ENCODE data around the gene PLEKHA4. TPM values are rescaled to one million over a fixed set of nuclear protein-coding genes. Genes with fewer than 3 reads are reported as not detected.

PLEKHA4 gene
- total and polyA plus RNA-seq, 9 of the 15 experiments (the other 6 are each of a cell fraction or from before 2014, with no cell fraction given) = 0.07 to 30.8 (median 11.4) TPM

DNA sequence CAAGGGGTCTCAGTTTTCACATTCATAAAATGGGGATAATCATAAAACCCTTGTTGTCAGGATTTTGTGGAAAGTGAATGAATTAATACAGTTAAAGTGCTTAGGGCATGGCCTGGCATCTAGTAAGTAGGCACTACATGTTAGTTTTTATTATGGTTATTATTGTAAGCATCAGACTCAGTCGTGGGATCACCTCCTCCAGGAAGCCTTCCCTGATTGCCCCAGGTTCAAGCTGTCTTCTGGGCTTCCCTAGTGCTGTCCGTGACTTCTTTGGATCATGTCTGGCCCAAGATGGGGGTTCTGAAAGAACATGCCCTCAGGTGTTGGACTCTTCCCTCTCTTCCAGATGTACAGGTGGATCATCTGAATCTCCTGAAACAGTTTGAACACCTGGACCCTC, 42.4 kb upstream of the PLEKHA4 start (continued):
- TF ChIP-seq PTTG1 (tag; IDR thresholded peaks at IDR 0.05; ENCODE audit: low read depth) = no peak
- TF ChIP-seq PRMT5 (CRISPR knock-in tag; IDR thresholded peaks at IDR 0.05) = no peak
- TF ChIP-seq TCF3 (CRISPR knock-in tag; IDR thresholded peaks at IDR 0.05) = no peak
- no peak for TF ChIP-seq NKRF (IDR thresholded peaks at IDR 0.05; ENCODE audit: borderline replicate concordance)
- TF ChIP-seq ZFP30 (CRISPR knock-in tag; IDR thresholded peaks at IDR 0.05; ENCODE audit: borderline replicate concordance) = no peak
- no peak for TF ChIP-seq ARID3B (CRISPR knock-in tag; IDR thresholded peaks at IDR 0.05; ENCODE audit: borderline replicate concordance)
- no peak for TF ChIP-seq NFYB (IDR thresholded peaks at IDR 0.05; ENCODE audit: extremely low read depth, insufficient read length)
- TF ChIP-seq RAD51 (IDR thresholded peaks at IDR 0.05; ENCODE audit: borderline replicate concordance, low read depth) = no peak
- TF ChIP-seq SAFB (IDR thresholded peaks at IDR 0.05; ENCODE audit: borderline replicate concordance, low read depth, low read length) = no peak
- TF ChIP-seq, protein P1, sequence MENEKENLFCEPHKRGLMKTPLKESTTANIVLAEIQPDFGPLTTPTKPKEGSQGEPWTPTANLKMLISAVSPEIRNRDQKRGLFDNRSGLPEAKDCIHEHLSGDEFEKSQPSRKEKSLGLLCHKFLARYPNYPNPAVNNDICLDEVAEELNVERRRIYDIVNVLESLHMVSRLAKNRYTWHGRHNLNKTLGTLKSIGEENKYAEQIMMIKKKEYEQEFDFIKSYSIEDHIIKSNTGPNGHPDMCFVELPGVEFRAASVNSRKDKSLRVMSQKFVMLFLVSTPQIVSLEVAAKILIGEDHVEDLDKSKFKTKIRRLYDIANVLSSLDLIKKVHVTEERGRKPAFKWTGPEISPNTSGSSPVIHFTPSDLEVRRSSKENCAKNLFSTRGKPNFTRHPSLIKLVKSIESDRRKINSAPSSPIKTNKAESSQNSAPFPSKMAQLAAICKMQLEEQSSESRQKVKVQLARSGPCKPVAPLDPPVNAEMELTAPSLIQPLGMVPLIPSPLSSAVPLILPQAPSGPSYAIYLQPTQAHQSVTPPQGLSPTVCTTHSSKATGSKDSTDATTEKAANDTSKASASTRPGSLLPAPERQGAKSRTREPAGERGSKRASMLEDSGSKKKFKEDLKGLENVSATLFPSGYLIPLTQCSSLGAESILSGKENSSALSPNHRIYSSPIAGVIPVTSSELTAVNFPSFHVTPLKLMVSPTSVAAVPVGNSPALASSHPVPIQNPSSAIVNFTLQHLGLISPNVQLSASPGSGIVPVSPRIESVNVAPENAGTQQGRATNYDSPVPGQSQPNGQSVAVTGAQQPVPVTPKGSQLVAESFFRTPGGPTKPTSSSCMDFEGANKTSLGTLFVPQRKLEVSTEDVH (IDR thresholded peaks at IDR 0.05; ENCODE audit: low read depth, partially characterized antibody) = no peak
- TF ChIP-seq DMBX1 (CRISPR knock-in tag; IDR thresholded peaks at IDR 0.05; ENCODE audit: borderline replicate concordance) = no peak
- no peak for TF ChIP-seq ZNF384 (IDR thresholded peaks at IDR 0.05; ENCODE audit: low read depth, low read length)
- no peak for TF ChIP-seq EGR1 (conservative IDR thresholded peaks at IDR 0.05)
- no peak for TF ChIP-seq CREM (IDR thresholded peaks at IDR 0.05; ENCODE audit: low read depth)
- TF ChIP-seq GABPA (tag; conservative IDR thresholded peaks at IDR 0.05; ENCODE audit: low read depth) = no peak
- TF ChIP-seq NCOA4 (IDR thresholded peaks at IDR 0.05; ENCODE audit: partially characterized antibody) = no peak
- no peak for TF ChIP-seq SFPQ (IDR thresholded peaks at IDR 0.05; ENCODE audit: low read depth, low read length)
- no peak for TF ChIP-seq RBM39 (optimal IDR thresholded peaks at IDR 0.05; ENCODE audit: low read depth, low read length)
- no peak for TF ChIP-seq SP2 (IDR thresholded peaks at IDR 0.05; ENCODE audit: extremely low read depth, low read depth, low read length, poor library complexity, severe bottlenecking)
